ENCODE measurements around the gene SHLD2.

GRCh38 chr10:87053577-87054181, 41.3 kb upstream of the SHLD2 start:
- TF ChIP-seq CTCF (IDR thresholded peaks at IDR 0.05): no peak
- no peak for TF ChIP-seq POLR2A (IDR thresholded peaks at IDR 0.05)
